Measurements from ENCODE around the gene TRMU.
A peak's percentile ranks its signal among the peaks of the same experiment; 100 is the strongest.

Gene TRMU

GRCh38 chr22:46354993-46355305, 19.4 kb downstream of the TRMU start:
- TF ChIP-seq CTCF (IDR thresholded peaks at IDR 0.05; ENCODE audit: low read depth, low read length, missing control alignments): no peak
- H3K4me3 ChIP-seq (replicated peaks; ENCODE audit: low read depth, low read length): no peak overlapping the region
- DNase-seq (ENCODE audit: extremely low read depth, low read depth): no peak

- peak; percentile 87 for TF ChIP-seq CTCF (IDR thresholded peaks at IDR 0.05; ENCODE audit: low read depth, low read length, missing control alignments)
- DNase-seq (ENCODE audit: extremely low read depth, low read depth): peak; percentile 26
- no peak overlapping the region for H3K4me3 ChIP-seq (replicated peaks; ENCODE audit: low read depth, low read length)
These were observed 20.0 kb downstream of the TRMU start for GRCh38 chr22:46355369-46355995.

- no peak for TF ChIP-seq CTCF (IDR thresholded peaks at IDR 0.05; ENCODE audit: low read depth, low read length, missing control alignments)
- DNase-seq (ENCODE audit: extremely low read depth, low read depth): no peak
- H3K4me3 ChIP-seq (replicated peaks; ENCODE audit: low read depth, low read length): no peak overlapping the region
These were observed 20.5 kb downstream of the TRMU start for GRCh38 chr22:46355996-46356471.

- no peak overlapping the region for H3K4me3 ChIP-seq (replicated peaks; ENCODE audit: low read depth, low read length)
- DNase-seq (ENCODE audit: extremely low read depth, low read depth): no peak
- TF ChIP-seq CTCF (IDR thresholded peaks at IDR 0.05; ENCODE audit: low read depth, low read length, missing control alignments): no peak
These were observed 21.3 kb downstream of the TRMU start for GRCh38 chr22:46356496-46357480.

GRCh38 chr22:46357711-46358520, 22.4 kb downstream of the TRMU start:
- TF ChIP-seq CTCF (IDR thresholded peaks at IDR 0.05; ENCODE audit: low read depth, low read length, missing control alignments): no peak
- no peak overlapping the region for H3K4me3 ChIP-seq (replicated peaks; ENCODE audit: low read depth, low read length)

GRCh38 chr22:46358766-46359165, 23.3 kb downstream of the TRMU start:
- TF ChIP-seq CTCF (IDR thresholded peaks at IDR 0.05; ENCODE audit: low read depth, low read length, missing control alignments): no peak
- no peak for DNase-seq (ENCODE audit: extremely low read depth, low read depth)
- H3K4me3 ChIP-seq (replicated peaks; ENCODE audit: low read depth, low read length): no peak overlapping the region

More at GRCh38 chr22:46357711-46358520, 22.4 kb downstream of the TRMU start:
- DNase-seq (ENCODE audit: extremely low read depth, low read depth): no peak

Measured in HFF-Myc (cell line).